IgD-negative memory B cell (primary cell): ENCODE results near the gene CD44. TPM values are rescaled to one million over a fixed set of nuclear protein-coding genes. Genes with fewer than 3 reads are reported as not detected.

Experiments used
- H3K27ac Mint-ChIP-seq, 3 donors: one replicate each; pipeline ENCODE4 v1.8.0; 2020 to 2022; ENCODE audit warnings: mild to moderate bottlenecking in 3 of 3, mixed read lengths in 3 of 3, moderate library complexity in 1 of 3
- H3K27me3 Mint-ChIP-seq: one replicate; pipeline ENCODE4 v1.8.0; 2021; ENCODE audit warnings: mixed read lengths
- H3K36me3 Mint-ChIP-seq: one replicate; pipeline ENCODE4 v1.8.0; 2020; ENCODE audit warnings: mild to moderate bottlenecking, mixed read lengths
- H3K4me1 Mint-ChIP-seq, 3 donors: one replicate each; pipeline ENCODE4 v1.8.0; 2020 to 2022; ENCODE audit warnings: mixed read lengths in 3 of 3, mild to moderate bottlenecking in 1 of 3
- H3K4me3 Mint-ChIP-seq, 4 donors: one replicate each; pipeline ENCODE4 v1.8.0; 2020 to 2022; ENCODE audit warnings: mild to moderate bottlenecking in 4 of 4, mixed read lengths in 4 of 4, moderate library complexity in 3 of 4
- H3K9me3 Mint-ChIP-seq, 3 donors: one replicate each; pipeline ENCODE4 v1.8.0; 2020 to 2021; ENCODE audit warnings: mixed read lengths in 3 of 3, mild to moderate bottlenecking in 1 of 3
- polyA plus RNA-seq: library from polyadenylated mRNA; unstranded; fragments of 300-500 nt; fragmentation: Illumina TruSeq; gene quantifications from one replicate; pipeline ENCODE4 v1.2.3, GENCODE V29; 2021

Gene CD44
- polyA plus RNA-seq, 1 donor from 2014 or later, result 176 TPM

DNA sequence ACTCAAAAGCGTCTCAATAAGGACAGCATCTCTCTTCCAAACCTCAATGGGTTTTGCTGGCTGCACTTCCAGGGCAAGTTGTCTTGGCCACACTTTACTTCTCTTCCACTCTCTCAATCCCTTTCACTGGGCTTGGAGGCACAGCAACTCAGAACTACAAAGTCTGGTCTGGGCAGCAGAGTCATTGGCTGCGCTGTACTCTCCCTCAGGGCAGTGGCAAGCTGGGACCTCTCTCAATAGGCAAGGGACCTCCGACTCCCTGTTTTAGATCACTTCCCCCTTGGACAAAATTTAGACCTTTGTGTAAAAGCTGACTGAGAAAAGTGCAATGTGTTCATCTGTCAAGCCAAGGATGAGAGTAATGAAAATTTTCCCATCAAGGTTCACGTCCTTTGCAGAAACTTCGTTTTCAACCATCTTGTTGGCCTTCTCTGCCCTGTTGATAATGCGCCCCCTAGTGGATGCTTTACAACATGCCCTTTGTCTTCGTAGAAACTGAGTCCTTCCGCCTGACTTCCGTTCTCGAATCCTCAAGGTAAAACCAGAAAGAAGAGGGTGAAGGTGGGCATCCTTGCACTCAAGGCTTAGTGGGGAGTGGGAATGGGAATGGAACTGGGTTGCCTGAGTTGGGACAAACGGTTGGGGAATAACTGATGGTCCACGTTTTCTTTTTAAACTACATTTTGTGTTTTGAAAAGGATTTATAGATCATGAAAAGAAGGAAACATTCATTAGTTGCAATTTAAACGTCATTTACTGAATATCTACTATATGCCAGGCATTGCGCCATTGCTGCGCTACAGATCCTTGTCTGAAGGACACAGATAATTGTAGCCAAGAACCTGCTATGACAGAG, 99.1 kb downstream of the CD44 start:
- Mint-ChIP-seq H3K27me3 (no peaks in the 10 kb centered on the region), H3K36me3 (no peaks in the 10 kb centered on the region), H3K4me1 (peaks cover 13 to 36% (median 19%) of the 10 kb centered on the region in 3 donors), H3K9me3 (no peaks in the 10 kb centered on the region), H3K4me3 (peak overlapping the region in 1 of 4 donors; percentile 50), H3K27ac (no peak overlapping the region)

DNA sequence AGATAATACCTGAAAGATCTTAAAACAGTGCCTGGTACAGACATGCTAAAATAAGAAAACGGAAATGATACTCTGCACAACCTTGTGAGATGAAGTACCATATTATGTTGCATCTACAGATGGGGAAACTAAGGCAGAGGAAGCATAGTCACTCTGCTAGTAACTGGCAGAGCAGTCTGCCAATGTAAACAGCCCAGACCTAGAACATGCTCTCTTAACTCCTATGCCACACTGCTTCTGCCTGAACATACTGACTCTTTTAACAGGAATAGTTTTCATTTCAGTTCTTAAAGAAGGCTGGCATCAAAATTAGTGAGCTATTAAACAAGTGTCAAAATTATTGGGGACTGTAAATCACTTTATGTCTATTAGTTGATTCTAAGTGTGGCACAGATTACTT, 99.9 kb downstream of the CD44 start:
- H3K4me1 Mint-ChIP-seq, result peaks cover 13 to 33% (median 17%) of the 10 kb centered on the region in 3 donors
- H3K9me3 Mint-ChIP-seq, result no peaks in the 10 kb centered on the region
- no peak overlapping the region for H3K27ac Mint-ChIP-seq
- no peak overlapping the region for H3K4me3 Mint-ChIP-seq
- no peaks in the 10 kb centered on the region for H3K27me3 Mint-ChIP-seq
- H3K36me3 Mint-ChIP-seq, result no peaks in the 10 kb centered on the region

DNA sequence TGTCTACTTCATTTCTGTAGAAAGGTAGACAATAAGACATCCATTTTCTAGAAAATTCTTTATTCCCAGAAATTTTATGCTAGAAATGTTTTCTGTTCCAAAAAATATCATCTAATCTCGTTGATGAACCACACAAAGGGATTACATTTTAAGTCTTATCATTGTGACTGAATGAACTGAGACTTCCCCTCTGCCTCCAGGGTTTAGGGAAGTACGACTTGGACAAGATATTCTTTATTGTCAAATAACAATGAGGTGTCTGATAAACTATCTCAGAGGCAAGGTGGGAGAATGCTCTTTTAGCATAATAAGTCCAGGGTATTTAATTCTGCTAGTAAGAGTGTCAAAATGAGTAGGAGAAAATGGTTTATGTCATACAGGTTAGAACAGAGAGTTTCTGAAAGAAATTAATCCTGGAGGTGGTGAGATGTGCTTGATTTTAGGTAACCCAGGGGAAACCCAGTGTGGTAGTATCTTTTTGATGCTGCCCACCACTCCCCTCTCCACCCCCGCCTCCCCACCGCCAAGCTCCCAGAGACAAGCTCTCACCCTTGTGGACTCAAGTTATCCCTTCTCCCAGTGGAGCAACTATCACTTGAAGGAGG, 100.6 kb downstream of the CD44 start:
- H3K36me3 Mint-ChIP-seq, result no peaks in the 10 kb centered on the region
- H3K27ac Mint-ChIP-seq, result no peak overlapping the region
- H3K27me3 Mint-ChIP-seq, result no peaks in the 10 kb centered on the region
- H3K4me1 Mint-ChIP-seq, result peaks cover 13 to 28% (median 17%) of the 10 kb centered on the region in 3 donors
- H3K9me3 Mint-ChIP-seq, result no peaks in the 10 kb centered on the region
- no peak overlapping the region for H3K4me3 Mint-ChIP-seq

DNA sequence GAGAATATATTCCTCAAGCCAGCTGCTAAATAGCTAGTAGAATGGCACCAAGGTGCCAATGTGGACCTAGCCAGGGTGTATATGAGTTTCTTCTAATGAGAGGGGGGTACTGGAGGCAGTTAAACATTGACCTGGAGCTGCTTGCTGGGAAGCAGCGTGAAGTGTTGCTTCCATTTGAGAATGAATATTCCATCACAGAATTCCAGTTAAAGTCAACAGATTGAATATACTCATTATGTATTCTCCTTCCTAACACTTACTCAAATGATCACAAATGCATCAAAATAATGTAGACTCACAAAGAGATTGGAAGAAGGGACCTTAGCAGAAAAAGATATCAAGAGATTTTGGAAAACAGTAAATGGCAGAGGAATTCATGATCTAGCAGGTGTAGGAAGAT, 102.1 kb downstream of the CD44 start:
- H3K4me1 Mint-ChIP-seq, result peaks cover 9 to 17% (median 14%) of the 10 kb centered on the region in 3 donors
- no peak overlapping the region for H3K27ac Mint-ChIP-seq
- no peaks in the 10 kb centered on the region for H3K27me3 Mint-ChIP-seq
- no peaks in the 10 kb centered on the region for H3K9me3 Mint-ChIP-seq
- no peak overlapping the region for H3K4me3 Mint-ChIP-seq
- H3K36me3 Mint-ChIP-seq, result no peaks in the 10 kb centered on the region

DNA sequence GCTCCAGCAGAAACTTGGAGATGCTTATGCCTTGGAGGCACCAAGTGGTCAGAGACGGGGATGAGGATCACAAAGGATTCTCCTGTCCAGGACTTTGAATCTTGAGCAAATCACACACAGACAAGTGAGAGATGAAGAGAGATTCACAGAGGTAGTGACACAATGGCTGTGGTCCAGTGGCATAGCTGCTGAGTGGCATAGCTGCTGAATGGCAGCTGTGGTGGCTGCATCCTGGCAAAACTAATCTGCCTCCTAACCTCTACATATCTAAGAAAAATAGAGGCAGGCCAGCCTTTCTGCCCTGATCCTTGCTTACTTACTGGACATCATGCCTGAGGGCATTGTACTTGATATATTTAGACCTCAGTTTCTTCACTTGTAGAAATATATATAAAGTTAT, 102.6 kb downstream of the CD44 start:
- no peak overlapping the region for H3K27ac Mint-ChIP-seq
- H3K4me3 Mint-ChIP-seq, result no peak overlapping the region

DNA sequence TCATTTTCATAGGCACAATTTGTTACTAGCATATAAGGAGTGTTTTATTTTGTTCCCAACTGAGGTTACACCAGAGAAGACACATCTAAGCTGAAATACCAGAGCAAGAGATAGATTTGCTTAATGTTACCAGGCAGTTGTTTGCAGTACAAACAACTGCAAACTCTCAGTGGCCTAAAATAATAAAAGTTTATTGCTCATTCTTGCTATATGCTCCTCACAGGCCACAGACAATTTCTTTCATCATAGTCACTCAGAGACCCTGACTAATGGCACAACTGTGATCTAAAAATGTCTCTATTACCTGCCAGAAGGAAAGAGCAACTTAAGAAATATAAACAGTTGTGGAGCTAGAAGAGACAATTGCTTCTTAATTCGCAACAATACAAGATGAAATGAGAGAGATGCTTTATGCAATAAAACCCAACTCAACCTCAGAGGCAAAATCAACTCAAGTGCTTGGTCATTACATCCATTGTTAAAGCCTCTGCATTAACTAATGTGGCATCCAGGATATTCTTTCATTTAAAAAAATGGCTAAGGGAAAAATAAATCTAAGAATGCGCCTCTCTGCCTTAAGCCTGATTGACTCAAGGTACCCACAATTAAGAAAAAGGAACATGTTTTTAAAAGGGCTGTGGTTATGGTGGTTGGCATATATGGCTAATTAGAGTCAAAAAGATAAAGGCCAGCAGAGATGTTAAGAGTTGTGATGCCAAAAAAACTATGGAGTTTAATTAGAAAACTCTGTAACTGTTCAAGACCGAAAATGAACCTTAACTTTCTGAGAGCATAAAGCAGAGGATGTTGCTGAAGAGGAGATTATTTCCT, 103.7 kb downstream of the CD44 start:
- H3K27me3 Mint-ChIP-seq, result no peaks in the 10 kb centered on the region
- no peaks in the 10 kb centered on the region for H3K9me3 Mint-ChIP-seq
- peaks cover 5 to 8% (median 6%) of the 10 kb centered on the region in 3 donors for H3K4me1 Mint-ChIP-seq
- H3K36me3 Mint-ChIP-seq, result no peaks in the 10 kb centered on the region
- H3K4me3 Mint-ChIP-seq, result no peak overlapping the region
- no peak overlapping the region for H3K27ac Mint-ChIP-seq

More for the DNA sequence above, 102.6 kb downstream of the CD44 start:
- Mint-ChIP-seq H3K27me3 (no peaks in the 10 kb centered on the region), H3K4me1 (peaks cover 5 to 12% (median 10%) of the 10 kb centered on the region in 3 donors), H3K9me3 (no peaks in the 10 kb centered on the region), H3K36me3 (no peaks in the 10 kb centered on the region)

DNA sequence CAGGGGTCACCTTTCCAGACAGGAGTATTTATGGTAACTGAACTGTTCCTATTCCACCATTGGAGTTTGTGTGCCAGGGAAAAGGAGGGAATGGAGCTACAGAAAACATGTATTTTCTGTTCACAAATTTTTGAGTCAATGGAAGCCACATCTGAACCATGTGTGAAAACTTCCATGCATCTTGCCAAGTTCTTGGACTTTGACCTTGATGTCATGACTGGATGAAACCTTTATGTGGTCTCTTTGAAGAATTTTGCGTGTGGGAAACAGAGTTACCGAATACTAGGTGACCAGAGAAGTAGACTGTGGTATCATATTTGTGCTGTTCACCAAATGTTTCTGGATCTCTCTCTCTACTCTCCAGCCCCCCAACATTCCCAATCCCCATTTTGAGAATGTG, 104.8 kb downstream of the CD44 start:
- H3K4me3 Mint-ChIP-seq, result no peak overlapping the region
- no peak overlapping the region for H3K27ac Mint-ChIP-seq
- no peaks in the 10 kb centered on the region for H3K36me3 Mint-ChIP-seq
- H3K27me3 Mint-ChIP-seq, result no peaks in the 10 kb centered on the region
- peaks cover 0 to 2% (median 0%) of the 10 kb centered on the region in 3 donors for H3K4me1 Mint-ChIP-seq
- H3K9me3 Mint-ChIP-seq, result no peaks in the 10 kb centered on the region

DNA sequence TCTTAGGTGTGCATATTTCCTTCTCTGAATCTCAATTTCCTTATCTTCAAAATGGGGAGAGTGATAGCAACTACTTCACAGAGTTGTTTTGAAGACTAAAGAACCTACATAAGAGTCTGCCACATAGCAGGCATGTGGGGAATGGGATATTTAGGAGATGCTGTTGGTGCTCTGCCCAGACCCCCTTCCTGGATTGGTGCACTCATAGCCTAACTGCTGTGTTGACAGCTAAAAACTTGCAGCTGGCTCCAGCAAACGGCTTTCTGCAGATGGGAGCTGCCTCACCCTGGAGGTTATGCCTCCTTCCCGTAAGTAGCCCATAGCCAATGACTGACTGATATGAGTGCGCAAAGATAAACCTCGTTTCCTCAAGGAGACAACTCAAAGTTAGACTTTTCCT, 106.1 kb downstream of the CD44 start:
- Mint-ChIP-seq H3K4me3 (no peak overlapping the region), H3K4me1 (peaks cover 0 to 2% (median 0%) of the 10 kb centered on the region in 3 donors), H3K36me3 (no peaks in the 10 kb centered on the region), H3K9me3 (no peaks in the 10 kb centered on the region), H3K27ac (no peak overlapping the region), H3K27me3 (no peaks in the 10 kb centered on the region)

DNA sequence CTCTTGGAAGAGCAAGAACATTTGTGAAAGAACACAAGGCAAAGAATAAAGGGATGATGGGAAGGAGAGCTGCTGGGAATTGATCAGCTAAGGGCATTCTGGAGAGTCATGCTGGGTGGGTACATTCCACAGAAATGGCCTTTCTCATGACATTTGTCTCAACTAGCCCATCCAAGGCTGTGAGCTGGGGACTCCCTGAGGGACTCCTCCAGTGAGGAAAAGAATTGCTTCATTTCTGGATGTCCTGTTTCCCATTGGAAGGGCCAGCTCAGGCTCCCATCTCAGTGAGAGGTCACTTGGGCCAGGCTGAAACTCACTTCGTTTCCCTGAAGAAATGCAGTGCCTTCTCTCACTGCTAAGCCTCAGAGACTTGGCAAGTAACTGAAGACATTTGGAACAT, 106.8 kb downstream of the CD44 start:
- Mint-ChIP-seq H3K36me3 (no peaks in the 10 kb centered on the region), H3K9me3 (no peaks in the 10 kb centered on the region), H3K27ac (no peak overlapping the region), H3K4me3 (no peak overlapping the region), H3K4me1 (no peaks in the 10 kb centered on the region), H3K27me3 (no peaks in the 10 kb centered on the region)

DNA sequence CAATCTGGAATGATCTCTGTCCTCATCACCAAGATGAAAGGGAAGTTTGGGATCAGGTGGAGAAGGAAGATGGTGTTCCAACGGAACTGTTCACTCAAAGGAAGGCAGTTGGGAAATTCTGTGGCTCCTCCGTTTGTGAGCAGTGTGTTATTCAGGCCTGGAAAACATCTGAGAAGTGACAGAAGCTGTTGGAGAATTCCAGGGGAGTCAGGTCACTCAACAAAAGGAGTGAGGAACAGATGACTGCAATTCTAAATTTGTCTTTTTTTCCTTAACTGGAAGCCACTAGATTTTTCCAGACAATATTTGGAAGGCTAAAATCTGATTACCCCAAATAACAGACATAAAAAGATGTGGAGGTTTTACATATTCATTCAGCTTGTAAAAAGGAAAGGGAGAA, 107.8 kb downstream of the CD44 start:
- Mint-ChIP-seq H3K4me3 (no peak overlapping the region), H3K27ac (peak overlapping the region in 2 of 3 donors; percentile 11 to 53), H3K4me1 (no peaks in the 10 kb centered on the region), H3K36me3 (no peaks in the 10 kb centered on the region), H3K27me3 (no peaks in the 10 kb centered on the region), H3K9me3 (no peaks in the 10 kb centered on the region)

DNA sequence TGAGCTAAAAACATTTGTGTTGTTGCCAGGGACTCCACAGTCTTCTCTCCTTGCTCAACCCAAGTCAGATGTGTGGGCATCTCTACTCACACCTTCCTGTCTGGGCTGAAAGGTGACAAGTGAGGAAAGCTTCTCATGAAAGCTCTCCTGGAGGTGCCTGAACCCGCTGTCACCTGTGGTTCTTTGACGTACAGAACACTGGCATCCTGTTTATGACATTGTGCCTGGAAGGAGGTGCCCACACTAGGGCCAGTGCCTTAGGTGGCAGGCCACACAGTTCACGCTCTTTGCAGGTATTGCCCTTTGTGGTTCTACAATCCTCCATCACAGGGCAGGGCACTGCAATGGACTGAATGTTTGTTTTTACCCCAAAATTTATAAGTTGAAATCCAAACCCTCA, 108.5 kb downstream of the CD44 start:
- Mint-ChIP-seq H3K4me1 (no peaks in the 10 kb centered on the region), H3K4me3 (peak overlapping the region in 1 of 4 donors; percentile 20), H3K9me3 (no peaks in the 10 kb centered on the region), H3K27me3 (no peaks in the 10 kb centered on the region), H3K27ac (peak overlapping the region in 2 of 3 donors; percentile 71 to 72), H3K36me3 (no peaks in the 10 kb centered on the region)

DNA sequence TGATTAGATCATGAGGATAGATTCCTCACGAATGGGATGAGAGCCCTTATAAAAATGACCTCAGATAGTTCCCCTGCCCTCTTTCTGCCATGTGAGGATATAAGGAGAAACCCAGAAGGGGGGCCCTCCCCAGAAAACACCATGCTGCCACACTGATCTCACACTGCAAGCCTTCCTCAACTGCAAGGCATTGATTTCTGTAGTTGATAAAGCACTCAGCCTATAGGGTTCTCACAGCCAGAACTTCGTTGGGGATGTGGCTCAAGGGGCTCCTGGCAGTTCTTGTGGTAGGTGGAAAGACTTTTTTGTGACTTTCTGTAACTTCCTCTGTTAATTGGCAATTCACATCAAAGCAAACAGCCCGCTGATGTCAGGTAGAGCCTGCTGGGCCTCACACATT, 108.9 kb downstream of the CD44 start:
- H3K27ac Mint-ChIP-seq, result peak overlapping the region in 1 of 3 donors; percentile 72
- H3K9me3 Mint-ChIP-seq, result no peaks in the 10 kb centered on the region
- no peaks in the 10 kb centered on the region for H3K36me3 Mint-ChIP-seq
- no peaks in the 10 kb centered on the region for H3K4me1 Mint-ChIP-seq
- H3K27me3 Mint-ChIP-seq, result no peaks in the 10 kb centered on the region
- H3K4me3 Mint-ChIP-seq, result peak overlapping the region in 1 of 4 donors; percentile 20

DNA sequence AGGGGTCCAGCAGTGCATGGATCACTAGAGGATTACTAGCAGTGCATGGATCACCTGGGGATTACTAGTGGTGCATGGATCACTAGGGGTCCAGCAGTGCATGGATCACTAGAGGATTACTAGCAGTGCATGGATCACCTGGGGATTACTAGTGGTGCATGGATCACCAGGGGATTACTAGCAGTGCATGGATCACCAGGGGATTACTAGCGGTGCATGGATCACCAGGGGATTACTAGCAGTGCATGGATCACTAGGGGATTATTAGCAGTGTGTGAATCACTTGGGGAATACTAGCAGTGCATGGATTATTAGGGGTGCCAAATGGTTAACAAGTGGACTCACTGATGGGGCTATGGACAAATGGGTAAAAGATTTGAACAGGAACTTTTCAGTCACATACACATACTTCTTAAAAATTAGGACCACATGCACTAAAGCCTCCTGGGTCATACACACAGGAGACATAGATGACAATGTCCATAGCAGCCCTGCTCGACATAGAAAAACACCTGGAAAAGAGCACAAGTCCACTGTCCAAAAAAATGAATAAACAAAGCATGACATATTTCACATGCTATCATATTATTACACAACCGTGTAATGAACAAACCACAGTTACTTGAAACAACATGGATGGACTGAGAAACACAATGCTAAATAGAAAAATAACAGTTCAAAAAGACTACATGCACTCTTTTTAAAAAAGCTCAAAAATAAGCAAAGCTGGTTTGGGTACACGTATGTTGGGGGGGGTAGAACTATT, 109.8 kb downstream of the CD44 start:
- Mint-ChIP-seq H3K27me3 (no peaks in the 10 kb centered on the region), H3K4me1 (no peaks in the 10 kb centered on the region), H3K9me3 (no peaks in the 10 kb centered on the region), H3K27ac (peak overlapping the region in 1 of 3 donors; percentile 82), H3K36me3 (no peaks in the 10 kb centered on the region), H3K4me3 (no peak overlapping the region)

DNA sequence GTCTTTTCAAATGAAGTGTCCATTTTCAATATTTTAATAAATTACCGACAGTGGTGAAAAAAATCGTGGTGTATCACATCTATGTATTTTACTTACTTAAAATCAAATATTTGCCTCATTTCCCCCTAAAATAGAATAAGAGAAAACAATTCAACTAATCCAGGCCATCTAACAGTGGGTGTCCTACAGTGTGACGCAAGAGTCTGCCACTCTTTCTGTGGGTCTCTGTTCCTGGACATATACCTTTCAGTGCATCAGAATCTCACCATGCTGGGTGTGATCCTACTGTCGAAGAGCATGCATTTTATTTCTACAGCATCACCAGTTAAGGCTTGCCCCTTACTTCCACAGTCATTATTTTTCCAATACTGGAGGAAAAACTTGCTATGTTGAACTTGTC, 111.2 kb downstream of the CD44 start:
- Mint-ChIP-seq H3K27ac (no peak overlapping the region), H3K9me3 (no peaks in the 10 kb centered on the region), H3K4me1 (no peaks in the 10 kb centered on the region), H3K36me3 (no peaks in the 10 kb centered on the region), H3K4me3 (no peak overlapping the region), H3K27me3 (no peaks in the 10 kb centered on the region)
